ENCODE measurements around the gene OBI1.

DNA sequence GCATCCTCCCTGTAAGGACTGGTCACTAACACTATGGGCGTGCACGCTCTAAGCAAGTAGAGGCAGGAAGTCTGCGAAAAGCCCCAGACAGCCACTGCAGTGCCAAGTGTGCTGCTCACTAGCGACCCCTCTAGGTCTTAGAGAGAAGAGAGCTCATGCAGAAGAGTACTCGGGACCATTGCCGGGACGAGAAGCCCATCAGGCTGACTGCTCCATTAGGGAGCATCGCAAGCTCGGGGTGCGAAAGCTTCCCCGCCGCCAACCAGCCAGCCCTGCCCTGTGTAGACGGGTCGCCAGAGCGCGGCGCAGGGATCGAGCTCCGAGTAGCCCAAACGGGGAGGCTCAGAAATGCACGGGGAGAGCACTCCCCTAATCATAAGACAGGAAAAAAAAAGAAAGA is 72.2 kb downstream of the OBI1 start:
- TF ChIP-seq, protein P1, sequence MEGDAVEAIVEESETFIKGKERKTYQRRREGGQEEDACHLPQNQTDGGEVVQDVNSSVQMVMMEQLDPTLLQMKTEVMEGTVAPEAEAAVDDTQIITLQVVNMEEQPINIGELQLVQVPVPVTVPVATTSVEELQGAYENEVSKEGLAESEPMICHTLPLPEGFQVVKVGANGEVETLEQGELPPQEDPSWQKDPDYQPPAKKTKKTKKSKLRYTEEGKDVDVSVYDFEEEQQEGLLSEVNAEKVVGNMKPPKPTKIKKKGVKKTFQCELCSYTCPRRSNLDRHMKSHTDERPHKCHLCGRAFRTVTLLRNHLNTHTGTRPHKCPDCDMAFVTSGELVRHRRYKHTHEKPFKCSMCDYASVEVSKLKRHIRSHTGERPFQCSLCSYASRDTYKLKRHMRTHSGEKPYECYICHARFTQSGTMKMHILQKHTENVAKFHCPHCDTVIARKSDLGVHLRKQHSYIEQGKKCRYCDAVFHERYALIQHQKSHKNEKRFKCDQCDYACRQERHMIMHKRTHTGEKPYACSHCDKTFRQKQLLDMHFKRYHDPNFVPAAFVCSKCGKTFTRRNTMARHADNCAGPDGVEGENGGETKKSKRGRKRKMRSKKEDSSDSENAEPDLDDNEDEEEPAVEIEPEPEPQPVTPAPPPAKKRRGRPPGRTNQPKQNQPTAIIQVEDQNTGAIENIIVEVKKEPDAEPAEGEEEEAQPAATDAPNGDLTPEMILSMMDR (IDR thresholded peaks at IDR 0.05), result no peak
- TF ChIP-seq POLR2AphosphoS5 (IDR thresholded peaks at IDR 0.05; ENCODE audit: insufficient read depth in 1 of 2, low read depth in 1 of 2), result no peak
